Uterus (tissue), 2 donors: Measurements from ENCODE around the gene ATG16L2.

Experiments
- CTCF ChIP-seq, 4 experiments: fragments of 200-600 bp in 2 of 4; fragments of 450-650 bp in 2 of 4; sonication (generic) in 2 of 4; IDR thresholded peaks; one replicate each; pipeline ENCODE4 v1.5.1; 2016 to 2019; ENCODE audit warnings: antibody characterized with exemption in 4 of 4, mild to moderate bottlenecking in 2 of 4, moderate library complexity in 1 of 4
- POLR2A ChIP-seq, 2 donors: fragments of 450-650 bp; IDR thresholded peaks; one replicate each; pipeline ENCODE4 v1.6.1; 2016; ENCODE audit warnings: antibody characterized with exemption in 2 of 2, mild to moderate bottlenecking in 1 of 2, moderate library complexity in 1 of 2

- TF ChIP-seq POLR2A (IDR thresholded peaks at IDR 0.05) = no peak
- TF ChIP-seq CTCF (IDR thresholded peaks at IDR 0.05) = no peak
Observed at GRCh38 chr11:72840780-72841179, 26.6 kb downstream of the ATG16L2 start.
